Measurements from ENCODE around the gene TOR4A. TPM values are rescaled to one million over a fixed set of nuclear protein-coding genes. Genes with fewer than 3 reads are reported as not detected.
A peak's percentile ranks its signal among the peaks of the same experiment; 100 is the strongest.

Gene TOR4A
- total and polyA plus RNA-seq, 9 of the 15 experiments (the other 6 are each of a cell fraction or from before 2014, with no cell fraction given), result 3.9 to 49.2 (median 8.8) TPM

GRCh38 chr9:137275203-137275587 is 2.3 kb upstream of the TOR4A start:
- intact Hi-C loops (cut with micrococcal nuclease) (no loop called here), in situ Hi-C loops (cut with MboI) (no loop called here)
- FAIRE-seq (no peak), DNase-seq (ENCODE audit: extremely low read depth in 1 of 4, low spot score in 3 of 4) (no peak), ATAC-seq (no peak)
- Histone ChIP-seq H4K20me1 (replicated peaks; ENCODE audit: control insufficient read depth, insufficient read depth, low read length) (no peaks in the 10 kb centered on the region), H3K9ac (ENCODE audit: insufficient read depth in 1 of 2, low read depth in 2 of 2, low read length in 2 of 2) (peak overlapping the region in 1 of 2 experiments; percentile 91; a peak in 2 of 4 replicates), H3K27ac (ENCODE audit: extremely low read depth, low read depth, low read length) (peak overlapping the region; percentile 98; the same call in 1 of the 3 replicates), H3K9me3 (replicated peaks; ENCODE audit: control insufficient read depth, insufficient read depth, low read depth, low read length) (no peaks in the 10 kb centered on the region), H3K36me3 (ENCODE audit: control insufficient read depth, insufficient read depth, low read length) (peaks cover 50% of the 10 kb centered on the region; the same call in 1 of the 3 replicates), H3K4me1 (replicated peaks in 1 of 2; ENCODE audit: control insufficient read depth in 2 of 2, insufficient read depth in 2 of 2, low read length in 2 of 2) (peaks cover 17 to 92% of the 10 kb centered on the region in 2 experiments), H2AFZ (ENCODE audit: low read depth, low read length) (no peak overlapping the region), H3K4me3 (no peak overlapping the region), H3K27me3 (ENCODE audit: control insufficient read depth in 2 of 2, insufficient read depth in 2 of 2, low read length in 2 of 2) (no peaks in the 10 kb centered on the region), H3K79me2 (ENCODE audit: control insufficient read depth, insufficient read depth, low read length) (peaks cover 27% of the 10 kb centered on the region), H3K4me2 (ENCODE audit: insufficient read depth, low read length) (no peak overlapping the region), H3K9me1 (ENCODE audit: control insufficient read depth, insufficient read depth, low read length) (no peaks in the 10 kb centered on the region)
- ChIA-PET POLR2A (interaction anchor here (1.0 kb wide), 1 partner anchor 24 kb away, joined by 3 read pairs; no protein-coding TSS in a partner anchor), CTCF (ENCODE audit: low intra/inter-chr PET ratio) (no interaction called here)
- TF ChIP-seq MLX (CRISPR knock-in tag; conservative IDR thresholded peaks at IDR 0.05), result no peak
- no peak for TF ChIP-seq MYC (IDR thresholded peaks at IDR 0.05; ENCODE audit: low read depth, low read length)
- TF ChIP-seq MYC (CRISPR knock-in tag; IDR thresholded peaks at IDR 0.05; ENCODE audit: borderline replicate concordance, low read depth), result no peak
- no peak for TF ChIP-seq XRCC3 (IDR thresholded peaks at IDR 0.05)
- TF ChIP-seq ZNF224 (CRISPR knock-in tag; IDR thresholded peaks at IDR 0.05), result no peak
- TF ChIP-seq ELF2 (CRISPR knock-in tag; IDR thresholded peaks at IDR 0.05), result no peak
- no peak for TF ChIP-seq POLR2H (tag; IDR thresholded peaks at IDR 0.05; ENCODE audit: low read depth)
- TF ChIP-seq ZNF764 (CRISPR knock-in tag; IDR thresholded peaks at IDR 0.05; ENCODE audit: low read depth), result no peak
- TF ChIP-seq TFAM (CRISPR knock-in tag; conservative IDR thresholded peaks at IDR 0.05), result no peak
- WGBS (ENCODE audit: insufficient coverage, low coverage, missing lambda C conversion rate), result 92% methylated on average over 9 of the region's 10 CpGs
- no TSS peak for BruUV-seq (replicated peaks)
